ENCODE results near the gene SULT1A4. TPM values are rescaled to one million over a fixed set of nuclear protein-coding genes. Genes with fewer than 3 reads are reported as not detected.
"Not testable (repeated sequence)": the region's sequence is repeated elsewhere in the genome, so short reads cannot be mapped to it uniquely, and the experiment has no call there.

SULT1A4 gene
- total RNA-seq = 2.1 TPM

DNA sequence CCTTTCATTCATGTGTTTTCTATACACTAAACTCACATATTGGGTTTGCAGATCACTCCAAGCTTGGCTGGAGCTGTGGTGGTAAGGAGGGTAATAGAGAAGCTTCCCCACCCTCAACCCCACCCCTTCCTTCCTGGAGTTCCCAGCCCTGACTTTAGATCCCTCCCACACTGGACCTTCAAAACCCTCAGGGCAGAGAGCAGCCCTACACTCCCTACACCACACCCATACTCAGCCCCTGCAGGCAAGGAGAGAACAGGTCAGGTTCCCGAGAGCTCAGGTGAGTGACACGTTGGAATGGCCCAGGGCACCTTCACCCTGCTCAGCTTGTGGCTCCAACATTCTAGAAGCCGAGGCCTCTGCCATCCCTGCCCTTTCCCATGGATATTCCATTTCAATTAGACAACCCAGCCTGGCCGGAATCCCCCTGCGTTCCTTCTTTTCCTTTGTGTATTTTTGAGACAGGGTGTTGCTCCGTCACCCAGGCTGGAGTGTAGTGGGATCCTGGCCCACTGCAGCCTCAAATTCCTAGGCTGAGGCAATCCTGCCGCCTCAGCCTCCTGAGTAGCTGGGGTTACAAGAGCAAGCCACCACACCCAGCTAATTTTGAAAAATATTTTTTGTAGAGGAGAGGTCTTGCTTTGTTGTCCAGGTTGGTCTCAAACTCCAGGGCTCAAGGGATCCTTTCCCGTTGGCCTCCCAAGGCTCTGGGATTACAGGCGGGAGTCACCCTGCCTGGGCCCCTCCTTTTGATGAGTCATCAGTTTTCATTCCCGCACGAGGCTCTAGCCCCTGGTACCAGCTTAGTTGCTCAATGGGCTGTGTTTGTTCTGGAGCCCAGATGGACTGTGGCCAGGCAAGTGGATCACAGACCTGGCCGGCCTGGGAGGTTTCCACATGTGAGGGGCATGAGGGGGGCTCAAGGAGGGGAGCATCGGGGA lies at the start of gene SULT1A4:
SULT1A4 (plus strand) TSS at position 208 of the 941 bp plus-strand sequence. CDS start 1,473 bp downstream, outside the sequence.
- DNase-seq = not testable (repeated sequence)

DNA sequence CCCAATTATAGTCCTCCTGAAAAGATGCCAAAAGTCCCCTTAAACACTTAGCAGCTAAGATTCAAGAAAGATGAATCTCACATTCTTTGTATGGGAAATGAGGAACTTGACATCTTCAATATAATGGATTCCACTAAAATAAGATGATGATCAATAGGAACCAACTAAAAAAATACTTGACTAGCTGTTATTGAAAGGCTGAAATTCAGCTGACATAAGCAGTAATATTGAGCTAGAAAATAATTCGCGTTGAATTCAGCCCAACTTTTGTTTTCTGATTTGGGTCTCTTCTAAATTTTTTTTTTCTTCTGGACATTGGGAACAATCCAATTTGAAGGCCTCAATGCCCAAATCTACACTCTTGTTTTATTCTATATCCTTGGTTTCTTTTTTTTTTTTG lies 36.1 kb upstream of the SULT1A4 start:
- DNase-seq = not testable (repeated sequence)

DNA sequence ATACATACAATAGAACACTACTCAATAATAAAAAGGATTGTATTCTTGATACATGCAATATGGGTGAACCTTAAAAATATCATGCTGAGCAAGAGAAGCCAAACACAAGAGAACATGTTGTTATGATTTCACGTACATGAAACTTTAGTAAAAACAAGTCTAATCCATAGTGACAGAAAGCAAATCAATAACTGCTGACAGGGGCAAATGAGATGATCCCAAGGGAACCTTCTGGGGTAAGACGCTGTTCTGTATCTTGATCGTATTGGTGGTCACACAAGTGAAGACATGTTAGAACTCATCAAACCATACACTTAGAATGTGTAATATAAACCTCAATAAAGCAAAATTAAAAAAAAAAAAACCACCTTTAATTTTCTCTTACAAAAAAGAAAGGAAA lies 34.3 kb upstream of the SULT1A4 start:
- DNase-seq = not testable (repeated sequence)

DNA sequence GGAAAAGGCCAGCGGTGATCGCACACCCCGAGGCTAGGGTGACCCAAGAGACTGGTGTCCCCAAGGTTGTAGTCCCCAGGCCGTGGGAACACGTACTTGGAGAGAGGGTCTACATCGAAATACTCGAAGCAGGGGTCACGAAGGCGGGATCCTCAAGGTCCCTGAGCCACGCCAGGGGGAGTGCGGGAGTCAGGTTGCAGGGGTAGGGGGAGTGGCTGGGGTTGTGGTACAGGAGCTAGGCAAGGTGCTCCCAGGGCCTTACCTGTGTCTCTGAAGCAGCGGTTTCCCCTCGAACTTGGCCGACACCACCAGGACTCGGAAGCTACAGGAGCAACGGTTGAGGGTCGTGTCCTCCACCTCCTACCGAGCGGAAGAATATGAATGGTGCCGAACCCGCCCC lies 6.0 kb upstream of the SULT1A4 start:
- not testable (repeated sequence) for DNase-seq

DNA sequence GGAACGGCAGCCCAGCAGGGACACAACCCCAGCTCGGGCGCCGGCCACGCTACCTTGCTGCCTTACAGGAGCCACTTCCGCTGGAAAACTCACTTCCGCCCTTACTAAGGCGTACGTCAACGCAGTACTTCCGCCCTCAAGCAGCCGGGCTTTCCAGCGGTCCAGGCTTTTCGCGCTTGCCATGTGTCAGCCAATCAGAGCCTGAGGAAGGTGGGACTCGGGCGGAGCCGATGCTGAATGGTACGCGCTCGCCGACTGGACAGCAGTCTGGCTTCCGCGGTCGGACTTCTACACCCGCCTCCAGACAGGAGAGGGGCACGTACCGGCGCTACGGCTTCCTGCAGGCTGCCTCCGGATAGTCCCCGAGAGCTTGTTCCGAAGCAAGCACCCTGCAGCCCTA lies 5.4 kb upstream of the SULT1A4 start, which contains the start of the genes BOLA2 and SLX1B:
BOLA2 (minus strand) TSS at position 83 of the 400 bp plus-strand sequence. CDS start 98 bp downstream, outside the sequence.
SLX1B (plus strand) TSS at position 265 of the 400 bp plus-strand sequence.
- DNase-seq = not testable (repeated sequence)

DNA sequence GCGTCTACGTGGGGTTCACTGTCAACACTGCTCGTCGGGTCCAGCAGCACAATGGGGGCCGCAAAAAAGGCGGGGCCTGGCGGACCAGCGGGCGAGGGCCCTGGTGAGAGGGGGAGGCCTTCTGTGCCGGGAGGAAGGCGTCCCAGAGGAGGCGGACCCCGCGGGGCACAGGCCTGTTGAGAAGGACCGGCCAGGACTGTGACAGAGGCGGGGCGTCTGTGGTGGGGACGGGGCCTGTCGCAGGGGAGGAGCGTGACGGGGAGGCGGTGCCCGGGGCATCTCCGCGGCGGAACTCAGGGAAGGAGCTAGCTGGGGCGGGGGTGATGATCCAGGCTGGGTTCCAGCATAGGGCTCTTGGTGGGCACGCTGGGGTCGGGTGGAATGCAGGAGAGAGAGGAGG lies 4.9 kb upstream of the SULT1A4 start:
- DNase-seq = not testable (repeated sequence)

DNA sequence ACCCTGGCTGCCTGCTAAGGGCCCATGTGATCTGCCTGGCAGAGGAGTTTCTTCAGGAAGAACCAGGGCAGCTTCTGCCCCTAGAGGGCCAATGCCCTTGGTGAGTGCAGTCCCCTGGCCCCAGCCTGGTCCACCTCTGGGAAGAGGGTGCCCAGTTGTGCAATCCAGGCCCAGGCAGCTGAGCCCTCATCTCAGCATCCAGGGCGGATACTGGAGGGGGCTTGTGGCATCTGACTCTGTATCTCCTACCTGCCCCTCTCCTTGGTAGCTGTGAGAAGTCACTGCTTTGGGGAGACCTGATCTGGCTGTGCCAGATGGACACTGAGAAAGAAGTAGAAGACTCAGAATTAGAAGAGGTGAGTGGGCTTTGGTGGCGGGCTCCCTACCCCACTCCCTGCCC lies 2.1 kb upstream of the SULT1A4 start:
- DNase-seq = not testable (repeated sequence)

DNA sequence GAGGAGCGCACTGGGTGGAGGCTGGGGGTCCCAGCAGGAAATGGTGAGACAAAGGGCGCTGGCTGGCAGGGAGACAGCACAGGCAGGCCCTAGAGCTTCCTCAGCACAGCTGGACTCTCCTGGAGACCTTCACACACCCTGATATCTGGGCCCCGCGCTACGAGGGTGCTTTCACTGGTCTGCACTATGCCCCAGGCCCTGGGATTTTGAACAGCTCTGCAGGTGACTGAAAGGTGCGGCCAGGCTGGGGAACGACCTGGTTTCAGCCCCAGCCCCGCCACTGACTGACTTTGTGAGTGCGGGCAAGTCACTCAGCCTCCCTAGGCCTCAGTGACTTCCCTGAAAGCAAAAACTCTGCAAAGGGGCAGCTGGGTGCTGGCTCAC lies 926 bp downstream of the SULT1A4 start:
- not testable (repeated sequence) for DNase-seq

DNA sequence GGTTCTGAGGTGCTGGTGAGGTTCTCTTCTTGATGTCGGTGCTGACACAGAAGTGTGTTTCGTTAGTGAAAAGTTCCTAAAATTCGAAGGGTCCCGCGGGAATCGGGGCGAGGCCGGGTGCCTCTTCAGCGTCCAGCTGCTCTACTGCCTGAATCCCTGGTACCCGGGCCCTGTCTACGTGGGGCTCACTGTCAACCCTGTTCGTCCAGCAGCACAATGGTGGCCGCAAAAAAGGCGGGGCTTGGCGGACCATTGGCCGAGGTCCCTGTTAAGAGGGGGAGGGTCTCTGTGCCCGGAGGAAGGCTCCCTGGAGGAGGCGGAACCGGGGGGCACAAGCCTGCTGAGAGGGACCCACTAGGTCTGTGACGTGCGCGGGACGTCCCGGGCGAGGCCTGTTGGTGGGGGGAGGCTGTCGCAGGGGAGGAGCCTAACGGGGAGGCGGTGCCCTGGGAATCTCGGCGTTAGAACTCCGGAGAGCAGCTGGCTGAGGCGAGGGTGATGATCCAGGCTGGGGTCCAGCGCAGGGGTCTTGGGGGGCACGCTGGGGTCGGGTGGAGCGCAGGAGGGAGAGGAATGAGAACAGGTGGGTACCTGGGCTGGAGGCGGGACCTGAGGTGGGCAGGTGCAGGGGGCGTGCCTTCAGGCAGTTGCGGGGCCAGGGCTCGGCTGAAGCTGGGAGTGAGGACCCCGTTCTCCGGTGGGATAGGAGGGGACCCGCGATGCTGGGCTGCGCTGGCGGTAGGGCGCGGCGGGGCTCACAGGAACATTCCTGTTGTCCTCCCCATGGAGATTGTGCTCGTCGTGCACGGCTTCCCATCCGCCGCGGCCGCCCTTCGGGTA lies 6.5 kb downstream of the SULT1A4 start:
- DNase-seq = not testable (repeated sequence)

DNA sequence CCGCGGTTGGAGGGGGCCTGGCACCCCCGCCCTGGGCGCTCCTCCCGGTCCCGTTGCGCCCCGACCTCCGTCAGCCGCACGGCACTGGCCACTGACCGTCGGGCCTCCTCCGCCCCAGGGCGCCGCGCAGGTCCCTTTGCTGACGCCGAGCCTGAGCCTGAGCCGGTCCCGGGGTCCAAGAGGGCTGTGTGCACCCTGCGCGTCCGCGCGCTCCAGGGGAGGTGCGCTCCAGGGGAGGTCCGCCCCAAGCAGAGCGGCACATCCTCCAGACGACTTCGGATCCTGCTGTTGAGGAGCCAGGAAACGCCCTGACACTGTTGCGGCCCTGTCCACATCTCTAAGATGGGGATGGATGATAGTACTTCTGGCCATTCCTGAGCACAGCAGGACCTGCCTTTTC lies 7.2 kb downstream of the SULT1A4 start:
- not testable (repeated sequence) for DNase-seq

DNA sequence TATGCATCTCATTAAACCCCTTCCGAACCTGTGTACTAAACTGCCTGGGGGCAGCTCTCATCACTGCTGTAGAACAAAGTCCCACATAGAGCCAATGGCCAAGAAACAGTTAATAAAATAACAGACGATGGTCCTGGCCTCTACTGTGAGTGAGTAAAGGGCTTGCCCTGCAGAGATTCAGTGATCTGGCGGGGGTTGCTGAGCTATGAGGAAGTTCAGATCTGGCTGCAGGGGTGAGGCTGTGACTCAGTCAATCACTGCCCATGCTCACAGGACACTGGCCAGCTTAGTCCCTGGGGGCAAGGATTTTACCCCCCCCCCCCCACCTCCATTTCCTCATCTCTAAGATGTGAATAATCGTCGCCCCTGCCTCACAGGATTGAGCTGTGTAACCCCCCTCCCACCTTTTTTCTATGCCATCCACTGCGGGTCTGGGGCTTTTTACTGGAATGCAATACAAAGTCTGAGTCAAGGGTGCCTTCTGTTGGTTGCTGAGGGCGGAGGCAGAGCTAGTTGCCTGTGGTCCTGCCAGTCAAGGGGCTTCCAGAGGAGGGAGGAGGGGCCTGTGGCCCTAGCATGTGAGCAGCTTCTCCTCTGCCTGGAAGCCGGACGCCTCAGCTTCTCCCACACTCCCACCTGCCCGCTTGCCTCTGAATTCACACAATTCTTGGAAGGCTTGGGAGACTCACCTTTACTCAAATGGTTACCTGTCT lies 8.1 kb downstream of the SULT1A4 start:
- not testable (repeated sequence) for DNase-seq

DNA sequence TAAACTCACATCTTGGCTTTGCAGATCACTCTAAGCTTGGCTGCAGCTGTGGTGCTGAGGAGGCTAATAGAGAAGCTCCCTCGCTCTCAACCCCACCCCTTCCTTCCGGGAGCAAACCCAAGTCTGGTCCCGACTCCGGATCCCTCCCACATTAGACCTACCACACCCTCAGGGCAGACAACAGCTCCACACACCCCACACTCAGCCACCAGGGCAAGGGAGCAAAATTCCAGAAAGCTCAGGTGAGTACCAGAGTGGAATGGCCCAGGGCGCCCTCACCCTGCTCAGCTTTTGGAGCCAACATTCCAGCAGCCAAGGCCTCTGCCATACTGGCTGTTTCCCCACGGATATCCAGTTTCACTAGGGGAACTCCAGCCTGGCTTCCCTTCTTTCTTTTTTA lies 9.9 kb downstream of the SULT1A4 start:
- DNase-seq = not testable (repeated sequence)

DNA sequence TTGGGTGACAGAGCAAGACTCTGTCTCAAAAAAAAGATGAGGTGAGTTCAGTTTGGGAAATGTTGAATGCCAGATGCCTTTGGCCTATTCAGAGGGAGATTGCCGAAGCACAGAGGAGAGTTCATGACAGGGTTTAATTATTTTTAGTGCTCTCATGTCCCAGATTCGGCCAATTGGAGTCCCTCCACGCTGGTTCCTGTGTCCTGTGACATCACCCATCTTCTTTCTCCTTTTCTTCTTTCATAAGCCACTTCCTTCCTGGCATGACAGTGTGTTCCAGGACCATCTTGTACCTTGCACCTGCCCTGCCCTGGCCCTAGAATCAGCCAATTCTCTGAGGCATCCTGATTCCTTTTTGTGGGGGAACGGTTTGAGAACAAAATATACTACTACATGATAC lies 12.4 kb downstream of the SULT1A4 start:
- DNase-seq = not testable (repeated sequence)

DNA sequence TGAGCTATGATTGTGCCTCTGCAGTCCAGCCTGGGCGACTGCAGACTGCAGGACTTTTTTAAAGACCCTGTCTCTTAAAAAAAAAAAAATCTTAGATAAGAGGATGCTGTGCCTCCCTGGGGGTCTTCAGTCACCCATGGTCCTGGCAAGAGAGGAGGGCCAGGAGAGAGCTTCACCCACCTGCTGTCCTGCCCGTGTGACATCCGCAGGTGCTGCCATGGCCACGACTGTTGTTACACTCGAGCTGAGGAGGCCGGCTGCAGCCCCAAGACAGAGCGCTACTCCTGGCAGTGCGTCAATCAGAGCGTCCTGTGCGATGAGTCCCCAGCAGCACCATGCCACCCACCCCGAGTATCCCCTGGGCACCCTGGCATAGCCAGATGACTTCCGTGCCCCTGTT lies 22.6 kb downstream of the SULT1A4 start:
- not testable (repeated sequence) for DNase-seq

DNA sequence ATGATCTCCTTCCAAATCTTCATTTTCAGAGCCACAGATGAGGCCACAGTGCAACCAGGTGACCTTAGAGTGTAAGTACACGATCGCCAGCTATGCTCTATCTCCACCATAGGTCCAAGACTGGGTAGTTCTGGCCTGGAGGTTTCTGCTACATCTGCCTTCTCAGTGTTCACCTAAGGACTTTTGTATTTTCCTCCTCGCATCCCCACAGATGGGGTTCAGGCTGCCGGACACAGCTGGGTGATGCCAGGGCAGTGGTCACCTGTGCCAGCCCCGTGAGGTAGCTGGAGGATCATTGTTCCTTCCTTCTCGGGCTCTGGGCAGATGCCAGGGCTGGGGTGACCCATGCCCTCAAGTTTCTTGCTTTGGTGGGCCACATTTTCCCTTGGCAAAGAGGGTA lies 46.6 kb downstream of the SULT1A4 start, which contains the start of gene NPIPB12:
NPIPB12 (minus strand) TSS at position 101 of the 400 bp plus-strand sequence.
- not testable (repeated sequence) for DNase-seq

Small RNA genes lying within 50 kb of the gene (small RNA-seq; reads per million reads assigned to genes)
- not detected for gene AC133555.2 (ENCODE audit: low replicate concordance)

Other genes starting within 250 kb of the SULT1A4 start
- 0.79 TPM for gene NPIPB11, start 53.2 kb upstream of the SULT1A4 start, total RNA-seq
- gene BOLA2, start 5.6 kb upstream of the SULT1A4 start, total RNA-seq = 14.0 TPM
- gene SLX1B, start 5.4 kb upstream of the SULT1A4 start, total RNA-seq = 5.0 TPM
- 28.1 TPM for gene NPIPB12, start 46.5 kb downstream of the SULT1A4 start, total RNA-seq
- 2.8 TPM for gene SPN, start 203.3 kb downstream of the SULT1A4 start, total RNA-seq
- 16.1 TPM for gene QPRT, start 219.3 kb downstream of the SULT1A4 start, total RNA-seq